ENCODE results near the gene DMRTC2.
A peak's percentile ranks its signal among the peaks of the same experiment; 100 is the strongest.

DMRTC2 gene

GRCh38 chr19:41813911-41814310 is 30.9 kb upstream of the DMRTC2 start (continued):
- TF ChIP-seq PBX3 (CRISPR knock-in tag; IDR thresholded peaks at IDR 0.05) (no peak), ZNF610 (tag by site-specific recombination; IDR thresholded peaks at IDR 0.05; ENCODE audit: borderline replicate concordance) (no peak), ZNF513 (tag by site-specific recombination; IDR thresholded peaks at IDR 0.05) (no peak), ZSCAN30 (tag by site-specific recombination; IDR thresholded peaks at IDR 0.05) (no peak), ZNF580 (tag by site-specific recombination; IDR thresholded peaks at IDR 0.05) (no peak), ZSCAN23 (tag by site-specific recombination; IDR thresholded peaks at IDR 0.05) (no peak), WT1 (tag by site-specific recombination; IDR thresholded peaks at IDR 0.05) (no peak), ZNF571 (tag by site-specific recombination; IDR thresholded peaks at IDR 0.05) (no peak)
- TF ChIP-seq, protein P1, sequence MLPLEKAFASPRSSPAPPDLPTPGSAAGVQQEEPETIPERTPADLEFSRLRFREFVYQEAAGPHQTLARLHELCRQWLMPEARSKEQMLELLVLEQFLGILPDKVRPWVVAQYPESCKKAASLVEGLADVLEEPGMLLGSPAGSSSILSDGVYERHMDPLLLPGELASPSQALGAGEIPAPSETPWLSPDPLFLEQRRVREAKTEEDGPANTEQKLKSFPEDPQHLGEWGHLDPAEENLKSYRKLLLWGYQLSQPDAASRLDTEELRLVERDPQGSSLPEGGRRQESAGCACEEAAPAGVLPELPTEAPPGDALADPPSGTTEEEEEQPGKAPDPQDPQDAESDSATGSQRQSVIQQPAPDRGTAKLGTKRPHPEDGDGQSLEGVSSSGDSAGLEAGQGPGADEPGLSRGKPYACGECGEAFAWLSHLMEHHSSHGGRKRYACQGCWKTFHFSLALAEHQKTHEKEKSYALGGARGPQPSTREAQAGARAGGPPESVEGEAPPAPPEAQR (tag by site-specific recombination; IDR thresholded peaks at IDR 0.05), result no peak

DNA sequence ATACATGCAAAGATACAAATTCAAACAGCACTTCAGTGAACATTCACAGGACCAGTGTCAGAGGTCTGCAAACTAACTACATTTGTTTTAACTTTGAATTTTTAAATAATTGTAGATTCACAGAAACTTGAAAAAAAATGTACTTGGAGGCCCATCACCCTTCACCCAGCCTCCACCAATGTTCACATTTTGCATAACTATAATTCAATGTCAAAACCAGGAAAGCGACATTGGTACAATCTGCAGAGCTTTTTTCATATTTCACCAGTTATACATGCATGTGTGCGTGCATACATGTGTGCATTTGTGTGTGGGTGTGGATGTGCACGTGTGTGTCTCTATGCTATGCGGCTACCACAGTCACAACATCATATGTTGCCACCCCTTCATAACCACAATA is 29.5 kb upstream of the DMRTC2 start:
- ChIA-PET CTCF (interaction anchor here (1.3 to 13.3 kb wide), 4 partner anchors 20 to 63 kb away, joined by 3 to 202 read pairs (median 8); partner anchors contain the start of gene CEACAM3), POLR2A (no interaction called here)
- TF ChIP-seq ZNF529 (tag by site-specific recombination; IDR thresholded peaks at IDR 0.05; ENCODE audit: insufficient replicate concordance) (peak; percentile 94), TSHZ1 (tag by site-specific recombination; IDR thresholded peaks at IDR 0.05; ENCODE audit: borderline replicate concordance) (no peak)
- H3K9me3 ChIP-seq (ENCODE audit: control insufficient read depth, insufficient read depth, low read depth, low read length), result no peaks in the 10 kb centered on the region
- no peak overlapping the region for H3K27ac ChIP-seq (ENCODE audit: extremely low read depth, low read depth, low read length)
- no peaks in the 10 kb centered on the region for H3K4me1 ChIP-seq (ENCODE audit: control insufficient read depth, insufficient read depth, low read length)
- no peak overlapping the region for H3K4me3 ChIP-seq (ENCODE audit: low read depth, low read length)
- H3K36me3 ChIP-seq (ENCODE audit: control insufficient read depth in 2 of 2, insufficient read depth in 1 of 2, low read length in 2 of 2), result no peaks in the 10 kb centered on the region

- ChIA-PET POLR2A (no interaction called here), CTCF (interaction anchor here (0.5 to 13.3 kb wide), 4 partner anchors 22 to 246 kb away, joined by 3 to 202 read pairs (median 17); partner anchors contain the start of gene CEACAM3)
- Histone ChIP-seq H3K4me1 (ENCODE audit: control insufficient read depth, insufficient read depth, low read length) (no peaks in the 10 kb centered on the region), H3K9me3 (ENCODE audit: control insufficient read depth, insufficient read depth, low read depth, low read length) (no peaks in the 10 kb centered on the region), H3K4me3 (ENCODE audit: low read depth, low read length) (no peak overlapping the region), H3K27ac (ENCODE audit: extremely low read depth, low read depth, low read length) (no peak overlapping the region), H3K36me3 (ENCODE audit: control insufficient read depth in 2 of 2, insufficient read depth in 1 of 2, low read length in 2 of 2) (no peaks in the 10 kb centered on the region)
- TF ChIP-seq ZNF560 (tag by site-specific recombination; IDR thresholded peaks at IDR 0.05; ENCODE audit: borderline replicate concordance) (no peak), ZNF600 (tag by site-specific recombination; IDR thresholded peaks at IDR 0.05) (no peak), ZNF561 (tag by site-specific recombination; IDR thresholded peaks at IDR 0.05; ENCODE audit: borderline replicate concordance) (no peak), ZNF48 (tag by site-specific recombination; IDR thresholded peaks at IDR 0.05) (no peak), ZBTB26 (tag by site-specific recombination; optimal IDR thresholded peaks at IDR 0.05) (no peak), ZNF571 (tag by site-specific recombination; IDR thresholded peaks at IDR 0.05) (no peak), ZNF112 (tag by site-specific recombination; IDR thresholded peaks at IDR 0.05) (no peak), ZNF658 (tag by site-specific recombination; IDR thresholded peaks at IDR 0.05) (no peak), ZNF324 (tag by site-specific recombination; IDR thresholded peaks at IDR 0.05) (no peak), KLF1 (tag by site-specific recombination; IDR thresholded peaks at IDR 0.05) (no peak), MZF1 (tag by site-specific recombination; IDR thresholded peaks at IDR 0.05; ENCODE audit: borderline replicate concordance) (no peak), MEIS1 (CRISPR knock-in tag; IDR thresholded peaks at IDR 0.05; ENCODE audit: borderline replicate concordance) (no peak), ZNF501 (tag by site-specific recombination; IDR thresholded peaks at IDR 0.05) (no peak)
- TF ChIP-seq, protein P2, sequence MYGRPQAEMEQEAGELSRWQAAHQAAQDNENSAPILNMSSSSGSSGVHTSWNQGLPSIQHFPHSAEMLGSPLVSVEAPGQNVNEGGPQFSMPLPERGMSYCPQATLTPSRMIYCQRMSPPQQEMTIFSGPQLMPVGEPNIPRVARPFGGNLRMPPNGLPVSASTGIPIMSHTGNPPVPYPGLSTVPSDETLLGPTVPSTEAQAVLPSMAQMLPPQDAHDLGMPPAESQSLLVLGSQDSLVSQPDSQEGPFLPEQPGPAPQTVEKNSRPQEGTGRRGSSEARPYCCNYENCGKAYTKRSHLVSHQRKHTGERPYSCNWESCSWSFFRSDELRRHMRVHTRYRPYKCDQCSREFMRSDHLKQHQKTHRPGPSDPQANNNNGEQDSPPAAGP (tag by site-specific recombination; IDR thresholded peaks at IDR 0.05), result no peak
Measured at GRCh38 chr19:41816761-41817160, 28.1 kb upstream of the DMRTC2 start.
